ENCODE data around the gene CAMSAP2. TPM values are rescaled to one million over a fixed set of nuclear protein-coding genes. Genes with fewer than 3 reads are reported as not detected.

Gene CAMSAP2
- total RNA-seq, 1 donor from 2014 or later: 43.9 TPM

DNA sequence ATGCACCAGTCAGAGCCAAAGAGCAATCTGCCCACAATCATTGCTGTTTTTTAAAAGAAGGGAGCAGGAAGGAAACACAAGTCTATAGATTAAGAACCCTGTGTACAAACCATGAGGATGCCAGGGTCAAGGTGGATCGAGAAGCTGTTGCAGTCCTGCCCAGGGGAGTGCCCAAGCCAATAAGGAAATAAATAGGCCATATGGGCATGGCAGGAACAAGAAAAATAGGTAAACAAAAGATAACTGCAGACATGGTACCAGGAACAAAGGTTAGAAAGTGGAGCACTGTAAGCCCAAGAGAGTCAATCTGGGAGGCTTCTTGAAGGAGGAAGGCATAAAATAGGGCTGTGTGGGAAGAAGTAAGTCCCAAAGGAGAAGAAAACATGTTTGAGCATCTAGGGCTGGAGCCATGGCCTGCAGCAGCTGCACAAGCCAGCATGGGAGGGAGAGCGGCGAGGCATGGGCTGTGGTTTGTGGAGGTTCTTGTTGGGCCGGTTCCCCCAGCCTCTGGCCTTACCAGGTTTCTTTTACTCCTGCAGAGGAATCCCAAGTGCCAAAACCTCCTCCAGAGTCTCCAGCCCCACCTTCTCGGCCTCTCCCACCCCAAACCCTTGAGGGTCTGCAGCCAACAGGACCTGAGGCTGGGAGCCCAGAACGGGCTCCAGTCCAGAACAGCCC lies 169.6 kb downstream of the CAMSAP2 start:
- Histone ChIP-seq H3K4me1 (no peaks in the 10 kb centered on the region), H3K9ac (no peak overlapping the region), H3K79me2 (ENCODE audit: low read depth) (no peaks in the 10 kb centered on the region), H3K4me3 (no peak overlapping the region), H3K27ac (no peak overlapping the region), H3K36me3 (peaks cover 8% of the 10 kb centered on the region), H3K4me2 (no peak overlapping the region), H3K27me3 (no peaks in the 10 kb centered on the region), H4K20me1 (ENCODE audit: low read depth) (no peaks in the 10 kb centered on the region), H2AFZ (replicated peaks) (no peak overlapping the region), H3K9me3 (ENCODE audit: low read depth) (no peaks in the 10 kb centered on the region), H3F3A (ENCODE audit: low read depth) (no peaks in the 10 kb centered on the region)
- Mint-ChIP-seq H3K4me3 (no peak overlapping the region), H3K27ac (no peak overlapping the region), H3K4me1 (no peaks in the 10 kb centered on the region), H3K36me3 (peaks cover 29% of the 10 kb centered on the region), H3K27me3 (ENCODE audit: insufficient read depth, low read depth) (peaks cover 4% of the 10 kb centered on the region), H3K9me3 (no peaks in the 10 kb centered on the region)
- DNase-seq (ENCODE audit: low spot score): no peak
- TF ChIP-seq, protein P1, sequence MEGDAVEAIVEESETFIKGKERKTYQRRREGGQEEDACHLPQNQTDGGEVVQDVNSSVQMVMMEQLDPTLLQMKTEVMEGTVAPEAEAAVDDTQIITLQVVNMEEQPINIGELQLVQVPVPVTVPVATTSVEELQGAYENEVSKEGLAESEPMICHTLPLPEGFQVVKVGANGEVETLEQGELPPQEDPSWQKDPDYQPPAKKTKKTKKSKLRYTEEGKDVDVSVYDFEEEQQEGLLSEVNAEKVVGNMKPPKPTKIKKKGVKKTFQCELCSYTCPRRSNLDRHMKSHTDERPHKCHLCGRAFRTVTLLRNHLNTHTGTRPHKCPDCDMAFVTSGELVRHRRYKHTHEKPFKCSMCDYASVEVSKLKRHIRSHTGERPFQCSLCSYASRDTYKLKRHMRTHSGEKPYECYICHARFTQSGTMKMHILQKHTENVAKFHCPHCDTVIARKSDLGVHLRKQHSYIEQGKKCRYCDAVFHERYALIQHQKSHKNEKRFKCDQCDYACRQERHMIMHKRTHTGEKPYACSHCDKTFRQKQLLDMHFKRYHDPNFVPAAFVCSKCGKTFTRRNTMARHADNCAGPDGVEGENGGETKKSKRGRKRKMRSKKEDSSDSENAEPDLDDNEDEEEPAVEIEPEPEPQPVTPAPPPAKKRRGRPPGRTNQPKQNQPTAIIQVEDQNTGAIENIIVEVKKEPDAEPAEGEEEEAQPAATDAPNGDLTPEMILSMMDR (IDR thresholded peaks at IDR 0.05): no peak
- TF ChIP-seq EZH2phosphoT487 (IDR thresholded peaks at IDR 0.05) (no peak), EZH2 (IDR thresholded peaks at IDR 0.05) (no peak)

DNA sequence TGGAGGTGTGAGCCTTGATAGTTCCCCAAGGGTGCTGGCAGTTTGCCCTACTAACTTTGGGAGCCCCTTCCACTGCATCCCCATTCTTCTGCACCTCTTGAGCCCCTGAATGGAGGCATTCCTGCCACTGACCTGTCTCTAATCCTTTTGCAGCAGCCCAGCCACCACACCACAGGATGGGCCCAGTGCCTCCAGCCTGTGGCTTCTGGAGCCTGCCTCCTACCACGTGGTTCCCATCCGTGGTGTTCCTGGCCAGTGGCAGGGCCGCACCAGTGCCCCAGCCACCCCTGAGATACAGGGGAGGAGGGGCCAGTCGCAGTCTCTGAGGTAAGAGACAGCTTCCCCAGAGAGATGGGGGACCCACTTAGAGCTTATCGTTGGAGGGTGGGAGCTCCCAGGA lies 170.4 kb downstream of the CAMSAP2 start:
- peaks cover 31% of the 10 kb centered on the region for H3K36me3 Mint-ChIP-seq
- Histone ChIP-seq H3F3A (ENCODE audit: low read depth) (no peaks in the 10 kb centered on the region), H3K4me2 (no peak overlapping the region), H4K20me1 (ENCODE audit: low read depth) (no peaks in the 10 kb centered on the region), H3K4me3 (no peak overlapping the region), H2AFZ (replicated peaks) (no peak overlapping the region), H3K79me2 (ENCODE audit: low read depth) (no peaks in the 10 kb centered on the region), H3K9ac (no peak overlapping the region), H3K36me3 (peaks cover 8% of the 10 kb centered on the region), H3K27me3 (no peaks in the 10 kb centered on the region), H3K27ac (no peak overlapping the region), H3K9me3 (ENCODE audit: low read depth) (no peaks in the 10 kb centered on the region), H3K4me1 (no peaks in the 10 kb centered on the region)
- no peak overlapping the region for H3K4me3 Mint-ChIP-seq
- no peak overlapping the region for H3K27ac Mint-ChIP-seq
- no peak for TF ChIP-seq EZH2phosphoT487 (IDR thresholded peaks at IDR 0.05)
- TF ChIP-seq, protein P1 (IDR thresholded peaks at IDR 0.05): no peak
- TF ChIP-seq EZH2 (IDR thresholded peaks at IDR 0.05): no peak
- H3K27me3 Mint-ChIP-seq (ENCODE audit: insufficient read depth, low read depth): peaks cover 4% of the 10 kb centered on the region
- H3K9me3 Mint-ChIP-seq: no peaks in the 10 kb centered on the region
- H3K4me1 Mint-ChIP-seq: no peaks in the 10 kb centered on the region
- DNase-seq (ENCODE audit: low spot score): no peak

DNA sequence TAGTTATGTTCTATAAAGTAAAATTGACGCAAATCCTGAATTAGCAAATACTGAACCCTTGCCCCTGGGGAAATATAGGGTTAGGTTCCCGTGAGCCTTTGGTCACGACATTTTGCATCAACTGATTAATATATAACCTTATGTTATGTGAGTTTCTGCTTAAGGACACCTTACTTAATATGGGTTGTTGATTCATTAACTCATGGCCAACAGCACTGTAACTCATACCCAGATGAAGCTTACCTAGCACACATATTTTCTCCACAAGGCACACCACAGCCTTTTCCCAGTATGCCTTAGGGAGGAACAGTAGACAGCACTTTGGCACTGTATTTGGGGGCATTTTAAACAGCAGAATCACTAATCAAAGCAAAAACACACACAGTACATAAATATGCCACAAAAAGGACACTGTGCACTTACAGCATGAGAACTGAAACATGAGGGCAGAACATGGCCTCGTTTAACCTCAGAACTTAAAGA lies 171.1 kb downstream of the CAMSAP2 start:
- H3K4me2 ChIP-seq: no peak overlapping the region
- no peak for TF ChIP-seq EZH2 (IDR thresholded peaks at IDR 0.05)
- TF ChIP-seq, protein P1 (IDR thresholded peaks at IDR 0.05): no peak
- no peak for TF ChIP-seq EZH2phosphoT487 (IDR thresholded peaks at IDR 0.05)
- H3K36me3 Mint-ChIP-seq: peaks cover 31% of the 10 kb centered on the region

More for the DNA sequence above, 171.1 kb downstream of the CAMSAP2 start:
- H3K4me1 ChIP-seq: no peaks in the 10 kb centered on the region
- peaks cover 8% of the 10 kb centered on the region for H3K36me3 ChIP-seq
- no peaks in the 10 kb centered on the region for H3F3A ChIP-seq (ENCODE audit: low read depth)
- no peaks in the 10 kb centered on the region for H3K79me2 ChIP-seq (ENCODE audit: low read depth)
- no peaks in the 10 kb centered on the region for H3K4me1 Mint-ChIP-seq
- H3K27me3 Mint-ChIP-seq (ENCODE audit: insufficient read depth, low read depth): peaks cover 2% of the 10 kb centered on the region
- no peaks in the 10 kb centered on the region for H4K20me1 ChIP-seq (ENCODE audit: low read depth)
- H3K9me3 ChIP-seq (ENCODE audit: low read depth): no peaks in the 10 kb centered on the region
- no peak for DNase-seq (ENCODE audit: low spot score)
- no peaks in the 10 kb centered on the region for H3K27me3 ChIP-seq
- H3K9me3 Mint-ChIP-seq: no peaks in the 10 kb centered on the region
- H3K9ac ChIP-seq: no peak overlapping the region
- H3K4me3 Mint-ChIP-seq: no peak overlapping the region
- H3K27ac Mint-ChIP-seq: no peak overlapping the region
- no peak overlapping the region for H2AFZ ChIP-seq (replicated peaks)
- H3K27ac ChIP-seq: no peak overlapping the region
- H3K4me3 ChIP-seq: no peak overlapping the region

Other genes with a start within 250 kb of the CAMSAP2 start
- 39.0 and 60.2 TPM in 2 replicates for gene KIF14, start 118.1 kb upstream of the CAMSAP2 start, total RNA-seq (ENCODE audit: low replicate concordance)
- 27.9 and 40.7 TPM in 2 replicates for gene DDX59, start 69.0 kb upstream of the CAMSAP2 start, total RNA-seq (ENCODE audit: low replicate concordance)
- not detected in 2 replicates for gene GPR25, start 134.1 kb downstream of the CAMSAP2 start, total RNA-seq (ENCODE audit: low replicate concordance)
- 23.7 and 63.1 TPM in 2 replicates for gene INAVA, start 156.0 kb downstream of the CAMSAP2 start, total RNA-seq (ENCODE audit: low replicate concordance)

Measured in neural progenitor cell (in vitro differentiated cells).